ENCODE measurements around the gene BCL11A. TPM values are rescaled to one million over a fixed set of nuclear protein-coding genes. Genes with fewer than 3 reads are reported as not detected.

Gene BCL11A
- total and polyA plus RNA-seq, 12 donors: 3.2 to 38.5 (median 22.7) TPM

- Histone ChIP-seq H3K4me3 (no peak overlapping the region), H3K9me3 (peaks cover 0 to 6% (median 0%) of the 10 kb centered on the region in 11 donors), H3K27me3 (no peaks in the 10 kb centered on the region), H3K4me1 (peaks cover 12 to 75% (median 42%) of the 10 kb centered on the region in 9 donors), H3K36me3 (no peaks in the 10 kb centered on the region), H3K27ac (peak overlapping the region; percentile 28 to 88 (median 76))
- DNase-seq: no peak
- 63 to 75% methylated on average over 4 of the region's 4 CpGs for WGBS, 2 donors
- peak; percentile 7 to 68 (median 54) for ATAC-seq
- no peak for TF ChIP-seq CTCF (IDR thresholded peaks at IDR 0.05)
- intact Hi-C loops (cut with DNase I): loop anchor here in 3 of 10 donors (5.0 to 10.0 kb wide), 3 partner anchors 47 to 62 kb away; no protein-coding TSS in a partner anchor
Observed at GRCh38 chr2:60485055-60485454, 68.4 kb downstream of the BCL11A start.

GRCh38 chr2:60484133-60484645 is 69.3 kb downstream of the BCL11A start:
- Histone ChIP-seq H3K4me3 (no peak overlapping the region), H3K27me3 (no peaks in the 10 kb centered on the region), H3K4me1 (peaks cover 12 to 73% (median 42%) of the 10 kb centered on the region in 9 donors), H3K9me3 (peaks cover 0 to 6% (median 0%) of the 10 kb centered on the region in 11 donors), H3K36me3 (no peaks in the 10 kb centered on the region), H3K27ac (peak overlapping the region; percentile 28 to 88 (median 76))
- peak; percentile 21 to 71 (median 46) for ATAC-seq
- WGBS, 2 donors: 20 to 21% methylated on average over 7 of the region's 7 CpGs
- peak in 1 of 2 donors; percentile 31 for DNase-seq
- intact Hi-C loops (cut with DNase I): loop anchor here in 1 of 10 donors (10.0 kb wide), 1 partner anchor 61 kb away; no protein-coding TSS in a partner anchor
- TF ChIP-seq CTCF (IDR thresholded peaks at IDR 0.05): no peak

GRCh38 chr2:60483401-60483800 is 70.1 kb downstream of the BCL11A start:
- Histone ChIP-seq H3K36me3 (no peaks in the 10 kb centered on the region), H3K9me3 (peaks cover 0 to 6% (median 0%) of the 10 kb centered on the region in 11 donors), H3K4me3 (no peak overlapping the region), H3K4me1 (peaks cover 12 to 79% (median 42%) of the 10 kb centered on the region in 9 donors), H3K27me3 (no peaks in the 10 kb centered on the region), H3K27ac (peak overlapping the region in 9 of 10 donors; percentile 22 to 88 (median 78))
- DNase-seq (no peak), ATAC-seq (no peak)
- intact Hi-C loops (cut with DNase I): loop anchor here in 1 of 10 donors (10.0 kb wide), 1 partner anchor 61 kb away; no protein-coding TSS in a partner anchor
- TF ChIP-seq CTCF (IDR thresholded peaks at IDR 0.05): no peak
- WGBS, 2 donors: 44 to 54% methylated on average over 3 of the region's 3 CpGs

GRCh38 chr2:60482222-60482621 is 71.2 kb downstream of the BCL11A start:
- no peak for ATAC-seq
- H3K36me3 ChIP-seq: no peaks in the 10 kb centered on the region
- DNase-seq: no peak
- no peak for TF ChIP-seq CTCF (IDR thresholded peaks at IDR 0.05)
- H3K9me3 ChIP-seq: no peaks in the 10 kb centered on the region
- no peaks in the 10 kb centered on the region for H3K27me3 ChIP-seq
- WGBS, 2 donors: 21 to 31% methylated on average over 6 of the region's 6 CpGs
- no peak overlapping the region for H3K4me3 ChIP-seq
- H3K4me1 ChIP-seq: peaks cover 12 to 79% (median 42%) of the 10 kb centered on the region in 9 donors
- peak overlapping the region in 4 of 10 donors; percentile 19 to 88 (median 67) for H3K27ac ChIP-seq
- intact Hi-C loops (cut with DNase I): loop anchor here in 1 of 10 donors (10.0 kb wide), 1 partner anchor 63 kb away; no protein-coding TSS in a partner anchor

Data from heart right ventricle (tissue), 16 donors.